Measurements from ENCODE around the gene WASHC4. TPM values are rescaled to one million over a fixed set of nuclear protein-coding genes. Genes with fewer than 3 reads are reported as not detected.

Gene WASHC4
- total and polyA plus RNA-seq, 4 donors, result 28.9 to 136 (median 51.9) TPM

DNA sequence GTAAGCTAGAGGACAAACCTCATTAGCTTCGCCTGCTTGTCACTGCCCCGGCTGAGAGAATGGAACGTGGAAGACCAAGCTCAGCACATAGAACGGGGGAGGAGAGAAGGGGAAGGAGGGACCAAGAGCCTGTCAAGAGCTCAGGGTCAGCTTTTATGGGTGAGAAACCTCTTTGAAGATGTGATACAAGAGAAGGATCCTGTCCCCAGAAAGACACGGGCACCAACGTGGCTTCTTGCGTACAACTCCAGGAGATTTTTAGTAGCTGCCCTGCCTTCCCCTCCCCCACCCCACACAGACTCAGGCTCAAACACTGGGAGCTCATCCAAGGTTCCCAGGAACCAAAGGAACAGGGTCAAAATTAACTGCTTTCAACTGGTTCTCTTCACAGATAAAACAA, 93.8 kb downstream of the WASHC4 start:
- Histone ChIP-seq H3K27ac (ENCODE audit: low read depth, low read length) (no peak overlapping the region), H3K27me3 (ENCODE audit: control insufficient read depth, insufficient read depth, low read length) (no peaks in the 10 kb centered on the region), H3K36me3 (ENCODE audit: control insufficient read depth, insufficient read depth, low read length) (peaks cover 69% of the 10 kb centered on the region), H3K9me3 (ENCODE audit: control insufficient read depth, insufficient read depth, low read length) (no peaks in the 10 kb centered on the region), H3K4me1 (ENCODE audit: control insufficient read depth, insufficient read depth, low read length) (peaks cover 22% of the 10 kb centered on the region), H3K4me3 (ENCODE audit: low read depth, low read length) (no peak overlapping the region)
- WGBS (ENCODE audit: insufficient coverage), result 75% methylated on average over 7 of the region's 7 CpGs
- DNase-seq (ENCODE audit: low read depth in 4 of 6, low spot score in 6 of 6), result peak in 2 of 6 donors; percentile 38 to 40

DNA sequence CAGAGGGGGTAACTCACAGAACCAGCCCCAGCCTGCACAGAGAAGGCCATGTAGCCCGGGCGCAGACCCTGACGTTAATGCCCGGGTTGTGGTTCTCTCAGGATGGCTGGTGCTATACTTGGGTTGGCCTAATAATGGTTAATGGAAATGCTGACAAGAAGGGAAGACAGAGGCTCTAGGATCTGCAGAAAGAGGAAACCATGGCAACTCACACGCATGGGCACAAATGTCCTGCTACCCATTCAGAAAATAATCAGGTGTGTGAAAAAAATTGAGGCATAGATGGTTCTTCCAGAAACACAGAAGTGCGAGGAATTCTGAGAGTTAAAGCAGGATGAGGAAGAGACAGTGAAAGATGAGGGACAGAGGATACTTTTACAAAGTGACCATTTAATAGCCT, 94.7 kb downstream of the WASHC4 start:
- peaks cover 22% of the 10 kb centered on the region for H3K4me1 ChIP-seq (ENCODE audit: control insufficient read depth, insufficient read depth, low read length)
- no peak overlapping the region for H3K4me3 ChIP-seq (ENCODE audit: low read depth, low read length)
- H3K27me3 ChIP-seq (ENCODE audit: control insufficient read depth, insufficient read depth, low read length), result no peaks in the 10 kb centered on the region
- 34% methylated on average over 4 of the region's 6 CpGs for WGBS (ENCODE audit: insufficient coverage)
- H3K27ac ChIP-seq (ENCODE audit: low read depth, low read length), result no peak overlapping the region
- H3K36me3 ChIP-seq (ENCODE audit: control insufficient read depth, insufficient read depth, low read length), result peaks cover 70% of the 10 kb centered on the region
- no peaks in the 10 kb centered on the region for H3K9me3 ChIP-seq (ENCODE audit: control insufficient read depth, insufficient read depth, low read length)
- peak in 2 of 6 donors; percentile 44 to 58 for DNase-seq (ENCODE audit: low read depth in 4 of 6, low spot score in 6 of 6)

DNA sequence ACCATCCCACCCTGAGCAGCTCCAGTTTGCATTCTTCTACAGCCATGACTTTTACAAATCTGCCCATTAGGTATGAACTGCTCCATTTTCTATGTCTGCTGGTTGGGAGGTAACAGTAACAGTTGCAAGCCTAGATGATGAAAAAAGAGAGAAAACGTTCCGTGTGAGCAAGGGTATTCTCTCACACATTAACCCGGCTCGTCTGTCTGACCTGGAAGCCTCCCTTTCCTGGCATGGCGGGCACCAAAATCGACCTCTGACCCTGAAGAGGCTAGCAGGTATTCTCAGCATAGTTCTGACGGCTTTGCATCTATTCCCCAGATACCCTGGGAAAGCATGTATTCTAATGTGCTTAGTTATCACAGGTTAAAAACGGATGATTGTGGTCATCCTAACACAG, 96.6 kb downstream of the WASHC4 start:
- H3K4me3 ChIP-seq (ENCODE audit: low read depth, low read length), result no peak overlapping the region
- H3K27me3 ChIP-seq (ENCODE audit: control insufficient read depth, insufficient read depth, low read length), result no peaks in the 10 kb centered on the region
- no peaks in the 10 kb centered on the region for H3K9me3 ChIP-seq (ENCODE audit: control insufficient read depth, insufficient read depth, low read length)
- H3K36me3 ChIP-seq (ENCODE audit: control insufficient read depth, insufficient read depth, low read length), result peaks cover 62% of the 10 kb centered on the region
- DNase-seq (ENCODE audit: low read depth in 4 of 6, low spot score in 6 of 6), result no peak
- no peak overlapping the region for H3K27ac ChIP-seq (ENCODE audit: low read depth, low read length)
- WGBS (ENCODE audit: insufficient coverage), result 90% methylated on average over 6 of the region's 8 CpGs
- H3K4me1 ChIP-seq (ENCODE audit: control insufficient read depth, insufficient read depth, low read length), result peaks cover 19% of the 10 kb centered on the region

DNA sequence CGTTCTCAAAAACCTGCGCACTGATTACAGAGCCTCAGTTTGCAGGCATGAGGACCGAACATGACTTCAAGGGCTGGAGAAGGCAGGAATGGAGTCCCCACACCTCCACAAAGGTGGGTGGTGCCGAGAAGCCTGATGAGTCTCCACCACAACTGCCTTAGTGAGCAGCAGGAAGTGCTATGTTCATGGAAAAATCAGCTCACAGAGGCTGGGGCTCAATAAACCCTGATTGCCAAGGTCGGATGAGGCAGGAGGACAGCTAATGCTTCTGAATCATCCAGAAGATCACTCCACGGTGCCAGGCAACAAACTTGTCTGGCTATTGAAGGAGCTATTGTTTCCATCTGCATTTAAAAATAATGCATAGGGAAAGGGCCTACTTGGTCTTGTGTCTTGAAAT, 97.4 kb downstream of the WASHC4 start:
- H3K4me1 ChIP-seq (ENCODE audit: control insufficient read depth, insufficient read depth, low read length), result peaks cover 19% of the 10 kb centered on the region
- no peak overlapping the region for H3K27ac ChIP-seq (ENCODE audit: low read depth, low read length)
- DNase-seq (ENCODE audit: low read depth in 4 of 6, low spot score in 6 of 6), result no peak
- H3K36me3 ChIP-seq (ENCODE audit: control insufficient read depth, insufficient read depth, low read length), result peaks cover 68% of the 10 kb centered on the region
- no peak overlapping the region for H3K4me3 ChIP-seq (ENCODE audit: low read depth, low read length)
- 88% methylated on average over 3 of the region's 6 CpGs for WGBS (ENCODE audit: insufficient coverage)
- H3K9me3 ChIP-seq (ENCODE audit: control insufficient read depth, insufficient read depth, low read length), result no peaks in the 10 kb centered on the region
- no peaks in the 10 kb centered on the region for H3K27me3 ChIP-seq (ENCODE audit: control insufficient read depth, insufficient read depth, low read length)

DNA sequence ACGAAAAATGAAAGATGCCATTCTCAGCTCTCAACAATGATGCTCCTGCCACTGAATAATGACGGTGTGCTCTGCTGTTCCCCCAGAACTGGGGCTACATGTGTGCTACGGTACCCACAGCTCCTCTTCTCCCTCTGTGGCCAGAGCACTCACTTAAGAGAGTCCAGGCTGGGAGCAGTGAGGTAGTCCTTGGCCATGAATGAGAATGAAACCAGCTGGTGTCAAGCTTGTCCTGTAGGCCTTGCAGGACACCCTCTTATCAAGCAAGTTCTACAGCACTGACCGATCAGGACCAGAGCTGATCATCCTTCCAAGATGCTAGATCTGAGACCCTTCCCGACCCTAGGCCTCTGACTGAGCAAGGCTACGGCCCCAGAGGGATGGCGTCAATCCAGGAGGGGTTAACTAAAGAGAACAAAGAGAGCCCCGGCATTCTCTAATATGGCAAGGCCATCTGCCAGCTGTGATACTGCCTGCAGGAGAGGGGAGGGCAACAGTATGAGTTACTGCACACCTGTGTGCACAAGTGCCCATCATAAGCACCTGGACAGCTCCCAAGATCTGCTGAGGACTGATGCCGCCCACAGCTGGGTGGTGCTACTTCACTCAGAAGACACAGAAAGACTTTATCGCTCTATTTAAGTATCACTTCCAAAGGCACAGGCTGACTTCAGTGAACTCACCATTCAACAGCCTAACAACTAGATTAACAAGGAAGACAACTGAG, 98.0 kb downstream of the WASHC4 start:
- Histone ChIP-seq H3K4me1 (ENCODE audit: control insufficient read depth, insufficient read depth, low read length) (peaks cover 19% of the 10 kb centered on the region), H3K4me3 (ENCODE audit: low read depth, low read length) (no peak overlapping the region), H3K9me3 (ENCODE audit: control insufficient read depth, insufficient read depth, low read length) (no peaks in the 10 kb centered on the region), H3K27ac (ENCODE audit: low read depth, low read length) (no peak overlapping the region), H3K36me3 (ENCODE audit: control insufficient read depth, insufficient read depth, low read length) (peaks cover 67% of the 10 kb centered on the region), H3K27me3 (ENCODE audit: control insufficient read depth, insufficient read depth, low read length) (no peaks in the 10 kb centered on the region)
- DNase-seq (ENCODE audit: low read depth in 4 of 6, low spot score in 6 of 6), result no peak
- 93% methylated on average over 10 of the region's 10 CpGs for WGBS (ENCODE audit: insufficient coverage)

DNA sequence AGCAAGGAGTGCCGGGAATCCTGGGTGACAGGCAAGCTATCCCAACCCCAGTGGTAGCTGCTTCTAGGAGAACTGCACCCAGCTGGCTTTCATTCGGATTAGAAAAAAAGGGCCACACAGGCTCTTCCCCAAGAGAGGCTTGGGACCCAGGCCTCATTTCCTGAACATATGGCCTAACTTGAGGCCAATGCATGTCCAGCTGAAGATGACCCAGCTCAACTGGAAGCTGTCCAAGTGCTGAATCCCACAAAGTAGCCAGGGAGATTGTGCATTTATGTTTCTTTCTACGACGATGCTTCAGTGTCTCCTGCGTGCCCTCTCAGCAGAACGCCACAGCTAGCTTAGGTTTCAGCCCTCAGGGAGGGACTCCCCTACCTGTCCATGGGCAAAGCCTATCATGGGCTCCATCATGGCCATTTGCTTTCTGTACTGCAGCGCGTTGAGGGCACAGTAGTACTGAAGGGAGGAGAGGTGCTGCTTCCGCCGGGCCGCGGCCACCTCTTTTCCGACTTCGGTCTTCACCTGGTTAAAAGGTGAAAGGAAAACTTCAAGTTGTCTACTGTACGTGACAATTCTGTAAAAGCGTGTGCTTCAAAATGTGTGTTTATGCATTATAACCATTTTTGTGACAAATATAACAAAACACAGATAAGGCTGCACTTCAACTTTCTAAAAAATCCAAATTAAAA, 99.3 kb downstream of the WASHC4 start:
- H3K27me3 ChIP-seq (ENCODE audit: control insufficient read depth, insufficient read depth, low read length), result no peaks in the 10 kb centered on the region
- no peaks in the 10 kb centered on the region for H3K9me3 ChIP-seq (ENCODE audit: control insufficient read depth, insufficient read depth, low read length)
- H3K27ac ChIP-seq (ENCODE audit: low read depth, low read length), result no peak overlapping the region
- DNase-seq (ENCODE audit: low read depth in 4 of 6, low spot score in 6 of 6), result no peak
- H3K4me1 ChIP-seq (ENCODE audit: control insufficient read depth, insufficient read depth, low read length), result peaks cover 15% of the 10 kb centered on the region
- WGBS (ENCODE audit: insufficient coverage), result 93% methylated on average over 9 of the region's 16 CpGs
- peaks cover 68% of the 10 kb centered on the region for H3K36me3 ChIP-seq (ENCODE audit: control insufficient read depth, insufficient read depth, low read length)
- no peak overlapping the region for H3K4me3 ChIP-seq (ENCODE audit: low read depth, low read length)

DNA sequence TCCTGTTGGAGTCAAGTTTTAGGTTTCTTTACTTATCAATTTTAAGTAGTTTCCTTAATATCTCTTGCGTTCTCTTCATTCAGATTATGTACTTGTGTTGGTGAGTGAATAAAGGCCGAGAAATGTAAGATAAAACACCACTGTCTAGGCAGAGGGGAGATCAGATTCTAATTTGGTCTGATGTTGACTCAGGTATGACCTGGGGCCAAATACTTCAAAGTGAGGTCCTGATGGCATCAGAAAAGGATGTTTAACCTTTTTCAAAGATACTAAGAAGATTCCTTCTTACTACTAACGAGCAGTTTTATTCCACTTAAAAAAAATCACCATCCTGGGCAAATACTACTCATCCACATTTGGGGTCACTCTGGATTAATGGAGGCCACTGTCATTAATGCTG, 101.6 kb downstream of the WASHC4 start:
- no peak for DNase-seq (ENCODE audit: low read depth in 4 of 6, low spot score in 6 of 6)
- Histone ChIP-seq H3K27ac (ENCODE audit: low read depth, low read length) (no peak overlapping the region), H3K9me3 (ENCODE audit: control insufficient read depth, insufficient read depth, low read length) (no peaks in the 10 kb centered on the region), H3K4me3 (ENCODE audit: low read depth, low read length) (no peak overlapping the region), H3K27me3 (ENCODE audit: control insufficient read depth, insufficient read depth, low read length) (no peaks in the 10 kb centered on the region), H3K4me1 (ENCODE audit: control insufficient read depth, insufficient read depth, low read length) (peaks cover 4% of the 10 kb centered on the region), H3K36me3 (ENCODE audit: control insufficient read depth, insufficient read depth, low read length) (peaks cover 57% of the 10 kb centered on the region)
- WGBS (ENCODE audit: insufficient coverage), result 100% methylated on average over 1 of the region's 3 CpGs

DNA sequence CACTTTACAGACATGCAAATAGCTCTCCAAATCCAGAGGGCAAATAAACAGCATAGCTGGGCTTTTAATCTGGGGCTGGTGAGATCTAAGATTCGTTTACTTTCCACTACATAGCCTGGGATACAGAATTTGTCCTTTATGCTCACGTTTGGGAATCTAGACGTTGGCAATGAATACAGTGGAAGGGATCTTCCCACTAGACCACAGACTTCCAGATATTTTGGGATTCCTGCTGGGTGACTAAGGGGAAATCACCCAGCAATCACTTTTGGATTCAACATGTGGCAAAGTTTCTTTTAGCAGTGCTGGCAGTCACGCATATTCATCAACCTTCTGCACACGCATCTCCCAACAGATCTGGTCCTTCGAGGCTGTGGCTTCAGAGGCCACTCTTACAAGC, 104.9 kb downstream of the WASHC4 start:
- WGBS (ENCODE audit: insufficient coverage), result 87% methylated on average over 4 of the region's 6 CpGs
- peaks cover 48% of the 10 kb centered on the region for H3K36me3 ChIP-seq (ENCODE audit: control insufficient read depth, insufficient read depth, low read length)
- no peaks in the 10 kb centered on the region for H3K27me3 ChIP-seq (ENCODE audit: control insufficient read depth, insufficient read depth, low read length)
- no peak overlapping the region for H3K27ac ChIP-seq (ENCODE audit: low read depth, low read length)
- H3K9me3 ChIP-seq (ENCODE audit: control insufficient read depth, insufficient read depth, low read length), result no peaks in the 10 kb centered on the region
- H3K4me1 ChIP-seq (ENCODE audit: control insufficient read depth, insufficient read depth, low read length), result peaks cover 8% of the 10 kb centered on the region
- no peak overlapping the region for H3K4me3 ChIP-seq (ENCODE audit: low read depth, low read length)
- no peak for DNase-seq (ENCODE audit: low read depth in 4 of 6, low spot score in 6 of 6)

DNA sequence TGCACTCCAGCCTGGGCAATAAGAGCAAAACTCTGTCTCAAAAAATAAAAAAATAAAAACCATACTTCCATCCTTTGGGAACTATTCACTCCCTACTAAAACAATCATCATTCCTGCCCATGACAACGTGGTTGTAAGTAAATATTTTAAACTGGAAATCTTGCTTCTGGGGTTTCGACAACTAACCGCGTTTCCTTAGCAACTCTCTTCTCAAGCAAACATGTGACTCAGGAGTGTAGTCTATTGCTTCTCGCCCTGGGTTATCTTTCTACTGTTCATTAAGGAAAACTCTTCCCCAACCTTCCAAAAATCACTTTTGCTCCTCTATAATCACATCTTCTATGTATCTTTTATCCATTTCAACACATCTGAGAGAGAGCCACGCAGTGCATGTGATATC, 106.6 kb downstream of the WASHC4 start:
- 79% methylated on average over 4 of the region's 6 CpGs for WGBS (ENCODE audit: insufficient coverage)
- Histone ChIP-seq H3K27me3 (ENCODE audit: control insufficient read depth, insufficient read depth, low read length) (no peaks in the 10 kb centered on the region), H3K9me3 (ENCODE audit: control insufficient read depth, insufficient read depth, low read length) (no peaks in the 10 kb centered on the region), H3K4me3 (ENCODE audit: low read depth, low read length) (no peak overlapping the region), H3K36me3 (ENCODE audit: control insufficient read depth, insufficient read depth, low read length) (peaks cover 42% of the 10 kb centered on the region), H3K27ac (ENCODE audit: low read depth, low read length) (no peak overlapping the region), H3K4me1 (ENCODE audit: control insufficient read depth, insufficient read depth, low read length) (peaks cover 17% of the 10 kb centered on the region)
- DNase-seq (ENCODE audit: low read depth in 4 of 6, low spot score in 6 of 6), result peak in 1 of 6 donors; percentile 44

Measured in spinal cord (tissue), 10 donors.